ENCODE measurements around the gene HOXA13. TPM values are rescaled to one million over a fixed set of nuclear protein-coding genes. Genes with fewer than 3 reads are reported as not detected.

HOXA13 gene
- total RNA-seq, 1 experiment from 2014 or later, result 12.1 TPM

DNA sequence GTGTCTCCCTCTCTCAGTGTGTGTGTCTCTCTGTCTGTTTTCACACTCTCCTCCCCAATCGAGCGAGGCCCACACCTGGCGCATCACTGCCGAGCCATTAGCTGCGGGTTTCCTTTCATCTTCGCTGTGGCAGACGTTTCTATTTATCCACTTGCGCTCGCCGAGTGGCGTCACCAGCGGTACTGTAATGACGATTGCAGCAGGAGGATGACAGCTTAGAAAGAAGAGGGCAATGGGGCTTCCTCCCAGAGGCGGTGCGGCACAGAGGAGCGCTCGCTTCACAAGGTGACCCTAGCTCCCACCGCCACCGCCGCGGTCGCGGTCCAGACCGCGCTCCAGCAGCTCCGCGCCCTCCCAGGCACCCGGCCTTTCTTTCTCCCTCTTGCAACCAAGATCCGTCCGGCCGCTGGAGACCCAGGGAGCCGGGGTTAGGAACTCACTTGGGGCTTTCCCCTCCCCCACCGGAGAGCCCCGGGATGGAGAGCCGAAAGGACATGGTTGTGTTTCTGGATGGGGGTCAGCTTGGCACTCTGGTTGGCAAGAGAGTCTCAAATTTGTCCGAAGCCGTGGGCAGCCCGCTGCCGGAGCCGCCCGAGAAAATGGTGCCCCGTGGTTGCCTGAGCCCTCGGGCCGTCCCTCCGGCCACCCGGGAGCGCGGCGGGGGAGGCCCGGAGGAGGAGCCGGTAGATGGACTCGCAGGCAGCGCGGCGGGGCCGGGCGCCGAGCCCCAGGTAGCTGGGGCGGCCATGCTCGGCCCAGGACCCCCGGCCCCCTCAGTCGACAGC lies 42.9 kb upstream of the HOXA13 start, which contains the start of gene EVX1:
Gene EVX1 (plus strand): TSS at position 248 of the 785 bp plus-strand sequence. CDS start 229 bp downstream, at position 477.
- Histone ChIP-seq H3K36me3 (ENCODE audit: low read depth, low read length) (no peaks in the 10 kb centered on the region), H3K9me2 (replicated peaks; ENCODE audit: low read length) (no peaks in the 10 kb centered on the region), H3K4me2 (ENCODE audit: low read length) (peak within 1 kb of the TSS; percentile 100), H3K9ac (ENCODE audit: low read length) (peak within 1 kb of the TSS; percentile 6; the same call in 1 of the 2 replicates), H3K9me3 (ENCODE audit: low read length) (no peaks in the 10 kb centered on the region), H4K20me1 (ENCODE audit: low read length) (no peaks in the 10 kb centered on the region), H3K79me2 (ENCODE audit: low read length) (no peaks in the 10 kb centered on the region), H3F3A (ENCODE audit: low read length, unreplicated experiment) (no peaks in the 10 kb centered on the region), H3K27ac (ENCODE audit: low read length) (no peak within 1 kb of the TSS), H3K4me3 (ENCODE audit: low read length) (peak within 1 kb of the TSS; percentile 89), H2AFZ (ENCODE audit: low read length) (peak within 1 kb of the TSS; percentile 84), H3K27me3 (ENCODE audit: low read length) (peaks cover 13% of the 10 kb centered on the region), H3K4me1 (ENCODE audit: insufficient read depth, low read length) (peaks cover 6% of the 10 kb centered on the region; the same call in 1 of the 2 replicates)
- CTCF ChIA-PET, result interaction anchor here (0.6 kb wide), 1 partner anchor 112 kb away, joined by 3 read pairs; no protein-coding TSS in a partner anchor
- BruUV-seq (replicated peaks), result no TSS peak
- POLR2A ChIA-PET (ENCODE audit: unreplicated experiment), result no interaction called here
- ATAC-seq (peak; percentile 53), DNase-seq (no peak)
- intact Hi-C loops (cut with micrococcal nuclease), result loop anchor here (2.0 kb wide), 1 partner anchor 104 kb away; no protein-coding TSS in a partner anchor
- TF ChIP-seq EZH2 (IDR thresholded peaks at IDR 0.05; ENCODE audit: low read length, unreplicated experiment) (no peak), EZH2phosphoT487 (IDR thresholded peaks at IDR 0.05; ENCODE audit: borderline replicate concordance, low read length) (no peak)
- TF ChIP-seq, protein P1, sequence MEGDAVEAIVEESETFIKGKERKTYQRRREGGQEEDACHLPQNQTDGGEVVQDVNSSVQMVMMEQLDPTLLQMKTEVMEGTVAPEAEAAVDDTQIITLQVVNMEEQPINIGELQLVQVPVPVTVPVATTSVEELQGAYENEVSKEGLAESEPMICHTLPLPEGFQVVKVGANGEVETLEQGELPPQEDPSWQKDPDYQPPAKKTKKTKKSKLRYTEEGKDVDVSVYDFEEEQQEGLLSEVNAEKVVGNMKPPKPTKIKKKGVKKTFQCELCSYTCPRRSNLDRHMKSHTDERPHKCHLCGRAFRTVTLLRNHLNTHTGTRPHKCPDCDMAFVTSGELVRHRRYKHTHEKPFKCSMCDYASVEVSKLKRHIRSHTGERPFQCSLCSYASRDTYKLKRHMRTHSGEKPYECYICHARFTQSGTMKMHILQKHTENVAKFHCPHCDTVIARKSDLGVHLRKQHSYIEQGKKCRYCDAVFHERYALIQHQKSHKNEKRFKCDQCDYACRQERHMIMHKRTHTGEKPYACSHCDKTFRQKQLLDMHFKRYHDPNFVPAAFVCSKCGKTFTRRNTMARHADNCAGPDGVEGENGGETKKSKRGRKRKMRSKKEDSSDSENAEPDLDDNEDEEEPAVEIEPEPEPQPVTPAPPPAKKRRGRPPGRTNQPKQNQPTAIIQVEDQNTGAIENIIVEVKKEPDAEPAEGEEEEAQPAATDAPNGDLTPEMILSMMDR (conservative IDR thresholded peaks at IDR 0.05; ENCODE audit: low read depth, low read length), result no peak

DNA sequence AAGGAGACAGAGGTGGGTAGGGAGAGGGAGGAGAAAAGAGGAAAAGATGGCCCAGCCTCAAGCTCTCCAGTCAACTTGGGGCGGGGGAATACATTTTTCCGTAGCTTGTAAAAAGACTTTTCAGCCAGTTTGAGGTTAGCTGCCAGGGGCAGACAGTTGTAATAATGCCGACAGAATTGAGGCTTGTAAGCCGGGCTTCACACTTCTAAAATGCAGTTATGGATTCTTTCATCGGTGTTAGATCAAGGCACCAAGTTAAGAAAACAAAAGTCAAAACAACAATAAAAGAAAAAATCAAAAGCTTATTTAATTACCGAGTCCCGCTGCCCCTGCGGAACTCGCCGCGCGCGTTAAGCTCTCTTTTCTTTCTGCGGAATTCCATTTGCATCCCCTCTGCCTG lies 42.3 kb upstream of the HOXA13 start:
- H2AFZ ChIP-seq (ENCODE audit: low read length), result peak overlapping the region; percentile 84
- BruUV-seq (replicated peaks), result no TSS peak
- DNase-seq, result no peak
- no peaks in the 10 kb centered on the region for H3F3A ChIP-seq (ENCODE audit: low read length, unreplicated experiment)
- H3K27me3 ChIP-seq (ENCODE audit: low read length), result peaks cover 13% of the 10 kb centered on the region
- H3K79me2 ChIP-seq (ENCODE audit: low read length), result no peaks in the 10 kb centered on the region
- no peaks in the 10 kb centered on the region for H4K20me1 ChIP-seq (ENCODE audit: low read length)
- H3K4me3 ChIP-seq (ENCODE audit: low read length), result peak overlapping the region; percentile 89
- no peaks in the 10 kb centered on the region for H3K36me3 ChIP-seq (ENCODE audit: low read depth, low read length)
- no peak overlapping the region for H3K27ac ChIP-seq (ENCODE audit: low read length)
- intact Hi-C loops (cut with micrococcal nuclease), result loop anchor here (2.0 kb wide), 1 partner anchor 105 kb away; no protein-coding TSS in a partner anchor
- H3K4me1 ChIP-seq (ENCODE audit: insufficient read depth, low read length), result peaks cover 7% of the 10 kb centered on the region; the same call in 1 of the 2 replicates
- H3K9ac ChIP-seq (ENCODE audit: low read length), result no peak overlapping the region
- no peaks in the 10 kb centered on the region for H3K9me3 ChIP-seq (ENCODE audit: low read length)
- H3K9me2 ChIP-seq (replicated peaks; ENCODE audit: low read length), result no peaks in the 10 kb centered on the region
- H3K4me2 ChIP-seq (ENCODE audit: low read length), result peak overlapping the region; percentile 100
- no peak for TF ChIP-seq EZH2 (IDR thresholded peaks at IDR 0.05; ENCODE audit: low read length, unreplicated experiment)
- TF ChIP-seq, protein P1 (conservative IDR thresholded peaks at IDR 0.05; ENCODE audit: low read depth, low read length), result no peak
- no peak for TF ChIP-seq EZH2phosphoT487 (IDR thresholded peaks at IDR 0.05; ENCODE audit: borderline replicate concordance, low read length)
- ATAC-seq, result no peak
- CTCF ChIA-PET, result interaction anchor here (0.6 kb wide), 1 partner anchor 113 kb away, joined by 3 read pairs; no protein-coding TSS in a partner anchor
- POLR2A ChIA-PET (ENCODE audit: unreplicated experiment), result no interaction called here

Data from PC-3 (cell line).